ENCODE results near the gene SLC6A2. TPM values are rescaled to one million over a fixed set of nuclear protein-coding genes. Genes with fewer than 3 reads are reported as not detected.

SLC6A2 gene
- total RNA-seq, 8 experiments from 2014 or later: 0.05 to 1.3 (median 0.25) TPM; not detected in 1

DNA sequence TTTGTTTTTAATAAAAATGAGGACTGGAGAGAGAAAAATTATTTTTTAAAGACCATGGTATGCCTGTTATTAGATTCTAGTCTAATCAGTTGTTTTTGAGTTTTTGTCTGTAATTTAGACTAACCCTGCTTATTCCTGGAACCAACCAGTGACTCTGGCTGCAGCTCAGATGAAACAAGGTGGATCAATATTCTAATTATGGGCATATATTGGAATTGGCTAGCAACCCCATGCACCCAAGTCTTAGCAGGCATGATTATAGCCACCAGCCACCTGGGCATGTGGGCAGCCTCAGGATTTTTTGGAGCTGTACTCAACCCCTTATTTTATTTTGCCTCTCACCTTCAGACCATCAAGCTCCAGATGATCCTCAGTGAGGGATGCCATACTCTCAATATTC lies 21.6 kb upstream of the SLC6A2 start:
- Histone ChIP-seq H3K27ac (no peak overlapping the region), H3K4me1 (replicated peaks in 1 of 2) (peaks cover 17 to 19% of the 10 kb centered on the region in 2 donors), H3K4me3 (no peak overlapping the region)
- in situ Hi-C loops (cut with MboI; ENCODE audit: low pct_unique_long_range_greater_than_20kb in 2 of 9, low sequenced_read_pairs in 9 of 9, unreplicated experiment in 9 of 9): no loop called here
- no peak for ATAC-seq (replicated peaks in 6 of 8)

DNA sequence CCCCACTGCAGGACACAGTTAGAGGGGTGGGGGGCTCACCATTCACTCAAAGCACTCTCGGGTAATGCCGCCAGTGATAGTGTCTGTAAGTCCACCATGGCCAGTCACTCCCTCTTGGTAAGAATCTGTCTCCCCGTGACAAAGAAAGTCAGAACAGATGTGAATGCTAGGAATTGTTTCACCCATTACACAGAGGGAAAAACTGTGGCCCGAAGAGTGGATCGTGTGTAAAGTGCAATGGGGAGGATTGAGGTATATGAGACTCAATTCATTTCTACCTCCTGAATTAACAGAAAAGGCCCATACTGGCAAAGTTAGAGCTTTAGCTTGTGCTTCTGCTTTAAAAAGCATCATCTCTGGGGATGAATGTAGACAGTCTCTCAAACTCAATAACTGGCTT lies 17.5 kb upstream of the SLC6A2 start:
- peaks cover 17 to 19% of the 10 kb centered on the region in 2 donors for H3K4me1 ChIP-seq (replicated peaks in 1 of 2)
- WGBS, 10 experiments: 86 to 100% (median 89%) methylated on average over 1 to 3 of the region's 5 CpGs; no CpG with 5 or more reads in 5 of the 10 experiments
- in situ Hi-C loops (cut with MboI; ENCODE audit: low pct_unique_long_range_greater_than_20kb in 2 of 9, low sequenced_read_pairs in 9 of 9, unreplicated experiment in 9 of 9): no loop called here

DNA sequence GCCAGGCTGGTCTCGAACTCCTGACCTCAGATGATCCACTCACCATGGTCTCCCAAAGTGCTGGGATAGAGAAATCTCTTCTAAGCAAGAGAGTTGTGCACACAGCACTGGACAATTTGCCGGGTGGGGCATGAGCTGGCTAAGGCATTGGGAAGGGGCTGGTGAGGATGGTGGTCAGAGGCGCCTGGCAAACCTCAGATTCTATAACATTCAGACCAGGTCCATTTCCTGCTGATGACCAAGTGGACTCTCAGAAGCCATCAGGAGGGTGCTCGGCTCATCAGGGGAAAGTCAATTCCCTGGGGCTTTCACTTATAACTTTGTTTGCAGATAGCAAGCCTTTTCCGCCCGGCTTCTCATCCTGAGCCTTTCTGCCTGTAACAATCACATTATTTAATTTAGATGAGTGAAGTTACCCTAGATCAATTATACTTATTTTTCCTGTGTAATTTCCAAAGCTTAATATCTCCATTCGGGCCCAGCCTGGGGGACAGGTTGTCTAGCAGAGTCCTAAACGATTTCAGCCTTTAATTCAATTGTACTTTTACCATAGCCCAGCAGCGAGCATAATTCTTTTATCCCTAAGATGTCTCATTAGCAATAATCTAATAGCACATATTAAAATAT lies 15.0 kb upstream of the SLC6A2 start:
- Histone ChIP-seq H3K4me1 (replicated peaks in 1 of 2) (peaks cover 17 to 19% of the 10 kb centered on the region in 2 donors), H3K4me3 (no peak overlapping the region), H3K27ac (no peak overlapping the region)
- no peak for ATAC-seq (replicated peaks in 6 of 8)
- WGBS, 10 experiments: 17 to 100% (median 76%) methylated on average over 1 to 6 of the region's 9 CpGs; no CpG with 5 or more reads in 4 of the 10 experiments
- in situ Hi-C loops (cut with MboI; ENCODE audit: low pct_unique_long_range_greater_than_20kb in 2 of 9, low sequenced_read_pairs in 9 of 9, unreplicated experiment in 9 of 9): no loop called here

More for the DNA sequence above, 17.5 kb upstream of the SLC6A2 start:
- no peak overlapping the region for H3K4me3 ChIP-seq
- no peak overlapping the region for H3K27ac ChIP-seq
- no peak for ATAC-seq (replicated peaks in 6 of 8)

DNA sequence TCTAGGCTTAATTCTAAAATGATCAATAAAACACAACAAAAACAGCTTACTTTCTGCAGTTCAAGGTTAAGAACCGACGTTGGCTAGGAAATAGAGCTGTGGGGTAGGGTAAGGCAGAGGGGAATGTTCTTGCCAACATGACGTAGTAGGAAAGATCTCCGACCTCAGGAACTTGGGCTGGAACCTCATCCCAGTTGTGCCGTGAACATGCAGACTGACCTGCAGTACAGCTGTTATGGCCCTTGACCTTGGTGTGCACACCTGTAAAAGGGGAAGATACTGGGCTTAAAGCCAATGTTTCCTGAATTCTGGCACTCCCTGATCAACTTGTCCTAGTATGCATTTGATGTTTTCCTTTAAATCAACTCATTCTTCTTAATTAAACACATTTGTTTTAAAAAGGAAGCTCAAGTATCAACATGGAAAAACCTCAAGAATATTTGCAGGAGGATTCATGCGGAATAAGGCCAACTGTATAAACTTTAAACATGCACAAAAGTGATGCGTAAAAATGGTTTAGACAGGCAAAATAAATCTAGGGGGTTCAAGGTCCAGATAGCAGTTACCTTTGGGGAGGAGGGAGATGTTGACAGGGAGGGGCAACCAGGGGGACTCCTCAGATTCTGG lies 14.2 kb upstream of the SLC6A2 start:
- WGBS, 10 experiments: 3 to 98% (median 67%) methylated on average over 4 to 7 of the region's 7 CpGs; no CpG with 5 or more reads in 4 of the 10 experiments
- in situ Hi-C loops (cut with MboI; ENCODE audit: low pct_unique_long_range_greater_than_20kb in 2 of 9, low sequenced_read_pairs in 9 of 9, unreplicated experiment in 9 of 9): no loop called here
- H3K27ac ChIP-seq: no peak overlapping the region
- peaks cover 15 to 16% of the 10 kb centered on the region in 2 donors for H3K4me1 ChIP-seq (replicated peaks in 1 of 2)
- ATAC-seq (replicated peaks in 6 of 8): no peak
- H3K4me3 ChIP-seq: no peak overlapping the region

DNA sequence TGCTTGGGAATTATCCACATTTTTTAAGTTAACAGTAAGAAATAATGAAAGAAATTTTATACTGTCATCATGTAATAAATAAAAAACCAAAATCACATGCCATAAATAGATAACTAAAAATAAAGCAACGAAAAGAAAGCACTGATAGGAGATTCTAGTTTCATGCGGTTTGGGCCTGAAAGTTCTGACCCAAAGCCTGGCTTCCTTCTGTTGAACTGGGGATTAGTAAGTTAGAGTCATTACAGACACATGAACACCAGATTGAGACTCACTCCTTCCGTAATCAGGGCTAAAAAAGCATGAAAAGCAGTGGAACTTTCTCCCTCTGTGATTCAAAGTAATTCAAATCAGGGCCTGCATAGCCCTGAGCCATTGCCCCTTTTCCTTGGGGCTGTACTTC lies 13.2 kb upstream of the SLC6A2 start:
- in situ Hi-C loops (cut with MboI; ENCODE audit: low pct_unique_long_range_greater_than_20kb in 2 of 9, low sequenced_read_pairs in 9 of 9, unreplicated experiment in 9 of 9): no loop called here
- no peak overlapping the region for H3K4me3 ChIP-seq
- peaks cover 4 to 5% of the 10 kb centered on the region in 2 donors for H3K4me1 ChIP-seq (replicated peaks in 1 of 2)
- no peak for ATAC-seq (replicated peaks in 6 of 8)
- no peak overlapping the region for H3K27ac ChIP-seq
- 0 to 100% (median 68%) methylated on average over 1 to 3 of the region's 3 CpGs; no CpG with 5 or more reads in 2 of the 10 experiments for WGBS, 10 experiments

DNA sequence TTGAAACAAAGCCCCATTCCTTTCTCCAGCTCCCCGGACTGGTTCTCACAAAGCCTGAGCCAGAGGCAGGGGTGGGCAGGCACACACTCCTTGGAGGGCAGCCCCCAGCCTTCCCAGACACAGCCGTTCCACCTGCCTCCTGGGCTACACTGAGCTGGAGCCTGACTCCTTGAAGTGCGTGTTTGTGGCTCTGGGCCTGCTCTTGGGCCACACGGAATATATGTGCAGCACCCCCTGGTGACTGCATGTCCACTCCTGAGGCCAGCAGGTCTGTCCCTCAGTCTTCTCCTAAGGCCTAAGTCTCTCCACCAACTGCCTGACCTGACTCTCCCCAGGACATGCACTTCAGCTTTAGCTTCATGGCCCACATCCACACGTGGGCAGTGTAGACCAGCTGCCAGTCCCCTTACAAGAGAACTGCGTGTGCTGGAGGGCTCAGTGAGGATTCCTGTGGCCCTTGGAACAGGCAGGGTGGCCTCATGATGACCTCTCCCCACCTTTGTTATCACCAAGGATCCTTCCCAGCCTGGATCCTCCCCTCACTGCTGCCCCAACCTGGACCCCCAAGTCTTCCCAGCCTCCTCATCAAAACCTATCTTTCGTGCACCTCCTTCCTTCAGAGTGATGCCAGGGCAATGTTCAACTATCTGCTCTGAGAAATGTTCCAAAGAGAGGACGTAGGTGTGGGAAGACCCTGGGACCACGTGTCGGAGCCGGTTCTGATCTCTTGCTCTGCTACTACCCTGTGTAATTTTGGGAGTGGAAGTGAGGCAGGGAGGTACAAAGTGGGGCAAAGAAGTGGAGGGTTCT lies 12.4 kb upstream of the SLC6A2 start:
- ATAC-seq (replicated peaks in 6 of 8): peak in 1 of 8 experiments; percentile 29
- Histone ChIP-seq H3K4me3 (no peak overlapping the region), H3K27ac (no peak overlapping the region), H3K4me1 (replicated peaks in 1 of 2) (no peaks in the 10 kb centered on the region)
- WGBS, 10 experiments: 17 to 100% (median 73%) methylated on average over 1 to 6 of the region's 11 CpGs
- in situ Hi-C loops (cut with MboI; ENCODE audit: low pct_unique_long_range_greater_than_20kb in 2 of 9, low sequenced_read_pairs in 9 of 9, unreplicated experiment in 9 of 9): no loop called here

DNA sequence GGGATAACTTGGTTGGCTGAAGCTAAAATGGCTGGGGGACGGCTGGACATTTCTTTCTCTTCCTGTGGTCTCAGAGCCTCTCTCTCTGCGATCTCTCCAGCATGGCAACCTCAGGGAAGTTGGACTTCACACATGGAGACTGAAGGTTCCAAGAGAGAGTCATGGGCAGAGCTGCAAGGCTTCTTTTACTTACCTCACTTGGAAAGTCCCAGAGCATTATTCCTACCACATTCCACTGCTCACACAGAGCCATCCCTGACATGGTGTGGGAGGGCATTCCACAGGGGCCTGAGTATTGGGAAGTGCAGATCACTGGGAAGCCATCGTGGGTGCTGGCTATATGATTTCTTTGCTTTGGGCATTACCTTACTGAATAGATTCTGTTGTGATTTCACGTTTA lies 9.8 kb upstream of the SLC6A2 start:
- ATAC-seq (replicated peaks in 6 of 8): no peak
- Histone ChIP-seq H3K4me1 (replicated peaks in 1 of 2) (no peaks in the 10 kb centered on the region), H3K4me3 (no peak overlapping the region), H3K27ac (no peak overlapping the region)
- 0 to 82% (median 52%) methylated on average over 1 to 4 of the region's 4 CpGs; no CpG with 5 or more reads in 2 of the 10 experiments for WGBS, 10 experiments
- in situ Hi-C loops (cut with MboI; ENCODE audit: low pct_unique_long_range_greater_than_20kb in 2 of 9, low sequenced_read_pairs in 9 of 9, unreplicated experiment in 9 of 9): no loop called here

DNA sequence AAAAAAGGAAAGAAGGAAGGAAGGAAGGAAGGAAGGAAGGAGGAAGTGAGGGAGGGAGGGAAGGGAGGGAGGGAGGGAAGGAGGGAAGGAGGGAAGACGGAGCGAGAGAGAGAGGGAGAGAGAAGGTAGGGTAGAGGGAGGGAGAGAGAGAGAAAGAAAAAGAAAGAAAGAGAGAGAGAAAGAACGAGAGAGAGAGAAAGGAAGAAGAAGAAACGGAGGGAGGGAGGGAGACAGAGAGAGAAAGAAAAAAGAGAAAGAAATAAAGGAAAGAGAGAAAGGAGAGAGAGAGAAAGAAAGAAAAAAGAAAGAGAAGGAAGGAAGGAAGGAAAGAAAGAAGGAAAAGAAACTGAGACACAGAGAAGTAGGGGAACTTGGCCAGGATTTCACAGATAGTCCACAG lies 8.4 kb upstream of the SLC6A2 start:
- in situ Hi-C loops (cut with MboI; ENCODE audit: low pct_unique_long_range_greater_than_20kb in 2 of 9, low sequenced_read_pairs in 9 of 9, unreplicated experiment in 9 of 9): no loop called here
- ATAC-seq (replicated peaks in 6 of 8): no peak

DNA sequence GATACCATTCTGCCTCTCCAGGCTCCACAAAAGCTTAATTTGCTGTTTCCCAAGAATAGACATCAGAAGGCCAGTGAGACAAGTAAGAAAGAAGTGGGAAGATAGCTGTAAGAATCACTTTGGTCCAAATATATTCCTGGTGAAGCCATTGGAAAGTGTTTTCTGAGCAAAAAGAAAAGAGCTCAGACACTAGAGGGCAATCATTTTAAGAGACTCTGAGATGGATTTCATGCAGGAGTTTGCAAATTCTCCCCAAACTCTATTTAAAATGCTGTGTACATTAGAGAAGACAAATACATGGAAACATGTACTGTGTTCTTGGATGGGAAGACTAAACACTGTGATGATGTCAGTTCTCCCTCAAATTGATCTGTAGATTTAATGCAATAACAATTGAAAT lies 8.0 kb upstream of the SLC6A2 start:
- Histone ChIP-seq H3K4me1 (replicated peaks in 1 of 2) (no peaks in the 10 kb centered on the region), H3K27ac (no peak overlapping the region), H3K4me3 (no peak overlapping the region)
- in situ Hi-C loops (cut with MboI; ENCODE audit: low pct_unique_long_range_greater_than_20kb in 2 of 9, low sequenced_read_pairs in 9 of 9, unreplicated experiment in 9 of 9): no loop called here
- ATAC-seq (replicated peaks in 6 of 8): no peak

More for the DNA sequence above, 8.4 kb upstream of the SLC6A2 start:
- Histone ChIP-seq H3K27ac (no peak overlapping the region), H3K4me1 (replicated peaks in 1 of 2) (no peaks in the 10 kb centered on the region), H3K4me3 (no peak overlapping the region)
- WGBS, 10 experiments: 39 to 89% (median 80%) methylated on average over 1 to 4 of the region's 4 CpGs; no CpG with 5 or more reads in 3 of the 10 experiments

DNA sequence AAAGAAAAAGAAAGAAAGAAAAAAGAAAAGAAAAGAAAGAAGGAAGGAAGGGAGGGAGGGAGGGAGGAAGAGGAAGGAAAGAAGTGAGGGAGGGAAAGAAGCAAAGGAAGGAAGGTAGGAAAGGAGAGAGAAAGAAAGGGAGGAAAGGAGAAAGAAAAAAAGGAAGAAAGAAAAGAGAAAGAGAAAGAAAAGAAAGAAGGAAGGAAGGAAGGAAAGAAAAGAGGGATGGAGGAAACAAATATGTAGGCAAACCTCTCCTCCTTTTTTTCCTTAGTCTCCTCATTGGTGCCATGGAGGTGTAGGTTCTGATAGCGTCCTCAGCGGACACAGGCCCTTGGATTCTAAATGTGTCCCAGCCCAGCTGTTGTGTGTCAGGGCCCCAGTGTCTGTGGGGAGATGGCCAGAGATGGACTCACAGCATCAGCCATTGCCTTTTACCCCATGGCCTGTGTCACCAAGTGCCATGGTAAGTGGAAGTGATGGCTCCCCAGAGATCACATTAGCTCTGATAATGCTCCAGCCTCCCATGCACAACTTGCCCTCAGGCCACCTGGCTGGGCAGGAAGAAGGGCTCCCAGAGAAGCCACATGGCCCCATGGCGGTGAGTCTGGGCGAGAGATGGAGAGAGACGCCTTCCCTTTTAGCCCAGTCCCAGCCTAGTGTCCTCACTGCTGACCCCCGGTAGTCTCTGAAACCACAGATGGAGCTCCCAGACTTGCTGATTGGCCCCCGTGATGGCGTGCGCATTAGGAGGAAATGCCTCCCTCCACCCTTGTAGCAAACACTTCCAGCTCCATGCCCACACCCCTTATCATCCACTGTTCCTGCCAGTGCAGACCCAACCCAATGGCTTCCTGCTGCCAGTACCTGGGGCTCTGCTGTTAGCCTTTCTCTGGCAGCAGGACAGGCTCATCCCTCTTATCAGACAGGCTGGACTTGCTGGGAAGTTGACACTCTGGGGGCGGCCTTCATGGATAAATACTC lies 3.7 kb upstream of the SLC6A2 start:
- in situ Hi-C loops (cut with MboI; ENCODE audit: low pct_unique_long_range_greater_than_20kb in 2 of 9, low sequenced_read_pairs in 9 of 9, unreplicated experiment in 9 of 9): no loop called here
- H3K4me3 ChIP-seq: no peak overlapping the region
- peak in 1 of 8 experiments; percentile 12 for ATAC-seq (replicated peaks in 6 of 8)
- peaks cover 0 to 5% of the 10 kb centered on the region in 2 donors for H3K4me1 ChIP-seq (replicated peaks in 1 of 2)
- no peak overlapping the region for H3K27ac ChIP-seq
- 63 to 100% (median 78%) methylated on average over 2 to 8 of the region's 10 CpGs for WGBS, 10 experiments

DNA sequence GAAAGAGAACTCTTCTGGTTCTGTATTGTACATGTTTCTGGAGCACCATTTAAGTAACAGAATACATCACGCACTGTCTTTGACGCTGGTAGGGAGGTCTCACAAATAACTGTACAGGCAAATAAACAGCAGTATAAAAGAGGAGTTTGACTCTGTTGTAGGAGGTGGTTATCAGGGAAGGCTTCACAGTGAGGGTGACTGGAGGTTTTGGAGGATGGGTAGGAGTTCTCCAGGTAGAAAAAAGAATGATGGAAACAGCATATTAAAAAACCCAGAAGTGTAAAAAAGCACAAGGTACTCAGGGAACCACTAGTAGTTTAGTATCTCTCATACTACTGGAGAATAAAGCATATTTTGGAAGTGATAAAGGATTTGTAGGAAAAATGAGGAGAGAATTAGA lies 2.7 kb upstream of the SLC6A2 start:
- in situ Hi-C loops (cut with MboI; ENCODE audit: low pct_unique_long_range_greater_than_20kb in 2 of 9, low sequenced_read_pairs in 9 of 9, unreplicated experiment in 9 of 9): no loop called here
- Histone ChIP-seq H3K4me1 (replicated peaks in 1 of 2) (peaks cover 0 to 5% of the 10 kb centered on the region in 2 donors), H3K27ac (no peak overlapping the region), H3K4me3 (no peak overlapping the region)
- WGBS, 10 experiments: 47 to 93% (median 78%) methylated on average over 1 to 2 of the region's 2 CpGs; no CpG with 5 or more reads in 2 of the 10 experiments
- no peak for ATAC-seq (replicated peaks in 6 of 8)

DNA sequence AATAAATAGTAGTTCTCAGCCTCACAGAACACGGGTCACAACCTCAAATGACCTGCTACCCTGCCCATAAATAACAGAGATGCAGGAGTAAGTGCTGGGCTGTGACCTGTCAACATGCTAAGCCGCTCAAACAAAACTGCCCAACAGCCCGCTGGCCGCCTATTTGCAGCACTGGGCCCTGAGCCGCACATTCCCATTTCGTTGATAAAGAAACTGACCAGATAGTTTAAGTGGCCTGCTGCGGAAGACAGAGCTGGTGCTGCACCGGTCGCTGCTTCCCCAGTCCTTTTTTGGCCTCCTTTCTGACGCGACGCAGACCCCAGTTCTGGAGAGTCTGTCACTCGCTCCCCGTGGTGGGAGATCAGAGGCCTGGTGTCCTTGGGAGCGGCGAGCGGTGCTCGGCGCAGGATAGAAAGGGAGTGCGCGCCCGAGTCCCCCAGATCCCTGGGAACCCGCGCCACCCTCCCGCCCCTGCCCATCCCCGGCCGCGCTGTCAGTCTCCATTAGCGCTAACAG lies 349 bp upstream of the SLC6A2 start:
- peaks cover 13 to 23% of the 10 kb centered on the region in 2 donors for H3K4me1 ChIP-seq (replicated peaks in 1 of 2)
- in situ Hi-C loops (cut with MboI; ENCODE audit: low pct_unique_long_range_greater_than_20kb in 2 of 9, low sequenced_read_pairs in 9 of 9, unreplicated experiment in 9 of 9): no loop called here
- ATAC-seq (replicated peaks in 6 of 8): no peak
- 25 to 93% (median 51%) methylated on average over 1 to 14 of the region's 29 CpGs; no CpG with 5 or more reads in 3 of the 10 experiments for WGBS, 10 experiments
- no peak overlapping the region for H3K27ac ChIP-seq
- peak overlapping the region in 4 of 5 donors; percentile 21 to 24 (median 22) for H3K4me3 ChIP-seq

Measured in motor neuron (in vitro differentiated cells).